Left lobe of liver (tissue), 2 donors: ENCODE measurements around the gene SFSWAP. TPM values are rescaled to one million over a fixed set of nuclear protein-coding genes. Genes with fewer than 3 reads are reported as not detected.
"Not testable (repeated sequence)": the region's sequence is repeated elsewhere in the genome, so short reads cannot be mapped to it uniquely, and the experiment has no call there.

Source experiments
- ATAC-seq: fragments of 200-7000 bp; cut with Tn5 transposase; one replicate; pipeline ENCODE4 v1.9.1; 2020; ENCODE audit warnings: mild to moderate bottlenecking, moderate library complexity
- DNase-seq: peaks from one replicate; pipeline ENCODE4 v3.0.0-alpha.2; 2020; ENCODE audit warnings: low spot score
- total RNA-seq: library from RNA; stranded (reverse); gene quantifications from one replicate; pipeline ENCODE4 v1.2.1, GENCODE V29; 2021
- donor health status: DM: no; HTN: no; CAD: no; lungs with moderate emphysema.
- donor health status: DM: no; HTN: yes; CAD: no.

SFSWAP gene
- total RNA-seq, 1 donor from 2014 or later = 15.7 TPM

DNA sequence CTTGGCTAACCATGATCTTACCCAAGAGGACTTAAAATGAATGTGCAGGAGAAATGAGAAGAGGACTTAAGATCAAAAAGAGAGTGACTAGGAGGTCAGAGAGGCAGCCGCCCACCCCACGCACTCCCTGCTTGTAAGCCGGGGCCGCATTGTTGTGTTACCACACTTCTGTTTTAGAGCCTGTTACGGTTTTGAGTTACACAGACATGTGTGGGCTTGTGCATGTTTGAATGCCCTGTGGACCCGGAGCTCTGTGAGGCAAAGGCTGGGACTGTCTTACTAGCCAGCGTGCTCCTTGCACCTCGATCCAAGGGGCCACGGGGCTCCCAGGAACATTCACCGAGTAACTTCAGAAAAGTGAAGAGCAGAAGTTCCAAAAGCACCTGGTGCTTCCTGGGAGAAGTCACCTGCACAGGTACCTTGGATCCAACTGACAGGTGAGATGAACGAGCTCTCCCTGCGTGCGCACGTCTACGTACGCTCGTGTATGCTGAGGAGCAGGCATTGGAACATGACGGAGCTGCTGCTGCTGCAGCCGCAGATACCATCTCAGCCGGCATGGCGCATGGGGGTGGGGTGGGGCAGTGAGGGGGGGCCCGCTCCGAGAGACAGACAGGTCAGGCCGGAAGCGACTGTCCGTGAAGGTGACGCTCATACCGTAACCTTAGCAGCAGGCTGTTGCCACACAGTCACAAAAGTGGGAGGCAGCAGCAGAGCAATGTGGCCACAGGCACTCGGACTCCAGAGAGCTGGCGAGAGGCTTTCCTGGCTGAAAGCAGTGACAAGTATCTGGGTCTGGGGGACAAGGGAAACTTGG, 23.7 kb downstream of the SFSWAP start:
- DNase-seq = peak; percentile 32
- no peak for ATAC-seq

DNA sequence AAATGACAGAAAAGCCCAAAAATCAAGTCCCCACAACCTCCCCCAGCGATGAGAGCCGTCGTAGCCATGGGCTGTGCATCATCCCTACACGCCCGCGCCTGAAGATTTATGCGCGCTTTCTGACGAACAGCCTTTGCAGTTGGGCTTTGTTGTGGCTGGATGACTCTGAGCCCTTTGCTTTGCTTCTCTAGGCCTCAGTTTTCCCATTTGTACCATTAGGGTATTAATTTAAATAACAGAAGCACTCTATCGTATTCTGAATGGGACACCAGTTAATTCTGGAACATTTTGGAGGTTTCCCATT, 24.2 kb downstream of the SFSWAP start:
- ATAC-seq (no peak), DNase-seq (no peak)

DNA sequence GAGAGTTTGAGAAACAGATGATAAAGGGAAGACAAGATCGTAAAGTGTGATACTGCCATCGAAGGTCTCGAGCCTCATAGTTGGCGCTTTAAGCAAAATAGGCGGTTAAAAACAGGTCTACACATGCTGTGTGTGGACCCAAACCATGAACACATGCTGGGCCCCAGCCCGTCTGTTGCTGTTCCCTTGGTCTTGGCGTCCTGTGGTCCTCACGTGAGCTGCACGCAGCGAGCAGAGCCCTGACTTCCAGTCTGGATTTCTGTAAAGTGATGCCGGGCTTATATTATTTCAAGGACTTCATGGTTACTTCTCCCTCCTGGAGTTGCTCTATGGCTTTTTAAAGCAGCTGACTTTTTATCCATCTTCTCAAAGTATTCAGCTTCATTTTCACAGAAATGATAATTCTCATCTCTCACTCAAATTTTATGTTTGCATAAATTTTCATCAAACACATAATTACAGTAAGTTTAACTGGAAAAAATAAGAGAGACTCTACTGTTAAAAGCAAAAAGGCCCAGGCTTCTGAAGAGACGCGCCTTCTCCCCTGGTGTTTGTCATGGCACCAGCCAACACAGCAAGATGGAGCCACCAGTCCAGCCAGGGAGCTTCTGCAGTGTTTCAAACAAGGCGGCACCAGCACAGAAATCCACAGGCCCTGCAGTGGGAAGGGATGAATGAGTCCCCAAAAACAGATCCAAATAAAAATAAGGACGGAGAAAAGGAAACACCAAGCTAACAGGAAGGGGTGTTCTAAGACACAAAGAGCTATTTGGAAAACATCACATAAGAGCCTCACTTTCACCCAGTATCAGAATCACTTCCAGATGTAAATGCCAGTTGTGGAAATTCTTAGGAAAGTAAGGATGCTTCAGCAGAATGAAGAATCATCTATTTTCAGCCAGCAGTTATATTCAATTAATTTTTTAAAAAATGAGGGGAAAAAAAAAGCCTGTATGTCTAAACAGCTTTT, 24.9 kb downstream of the SFSWAP start:
- ATAC-seq = no peak
- DNase-seq = peak; percentile 23

DNA sequence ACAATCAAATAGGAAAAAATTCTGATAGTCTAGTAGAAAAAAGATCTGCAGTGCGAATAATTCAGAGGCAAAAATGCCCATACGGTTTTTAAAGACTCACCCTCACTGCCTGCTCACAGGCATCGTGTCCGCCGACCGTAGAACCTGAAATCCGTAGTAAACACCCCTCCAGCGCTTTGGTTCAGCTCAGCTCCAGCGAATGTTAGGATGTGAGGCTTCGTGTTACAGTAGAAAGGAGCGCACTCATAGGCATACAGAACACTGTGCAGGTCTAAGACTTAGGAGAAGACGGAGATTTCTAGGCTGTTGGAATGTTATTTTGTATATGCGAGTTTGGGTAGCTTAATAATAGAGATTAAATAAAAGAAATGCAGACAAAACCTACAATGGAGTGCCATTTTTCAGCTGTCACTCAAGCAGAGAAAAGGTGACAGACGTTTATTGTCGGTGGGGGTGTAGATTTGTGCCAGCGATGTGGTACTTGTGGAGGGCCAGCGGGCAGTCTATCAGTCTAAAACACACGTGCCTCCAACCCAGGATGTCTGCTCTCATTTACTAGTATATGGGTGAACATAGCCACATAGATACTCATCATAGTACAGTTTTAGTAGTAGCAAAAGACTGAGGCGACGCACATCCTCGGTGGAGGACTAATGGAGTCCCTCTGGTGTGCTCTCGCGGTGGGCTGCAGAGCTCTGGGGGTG, 25.7 kb downstream of the SFSWAP start:
- DNase-seq (peak; percentile 18), ATAC-seq (no peak)

DNA sequence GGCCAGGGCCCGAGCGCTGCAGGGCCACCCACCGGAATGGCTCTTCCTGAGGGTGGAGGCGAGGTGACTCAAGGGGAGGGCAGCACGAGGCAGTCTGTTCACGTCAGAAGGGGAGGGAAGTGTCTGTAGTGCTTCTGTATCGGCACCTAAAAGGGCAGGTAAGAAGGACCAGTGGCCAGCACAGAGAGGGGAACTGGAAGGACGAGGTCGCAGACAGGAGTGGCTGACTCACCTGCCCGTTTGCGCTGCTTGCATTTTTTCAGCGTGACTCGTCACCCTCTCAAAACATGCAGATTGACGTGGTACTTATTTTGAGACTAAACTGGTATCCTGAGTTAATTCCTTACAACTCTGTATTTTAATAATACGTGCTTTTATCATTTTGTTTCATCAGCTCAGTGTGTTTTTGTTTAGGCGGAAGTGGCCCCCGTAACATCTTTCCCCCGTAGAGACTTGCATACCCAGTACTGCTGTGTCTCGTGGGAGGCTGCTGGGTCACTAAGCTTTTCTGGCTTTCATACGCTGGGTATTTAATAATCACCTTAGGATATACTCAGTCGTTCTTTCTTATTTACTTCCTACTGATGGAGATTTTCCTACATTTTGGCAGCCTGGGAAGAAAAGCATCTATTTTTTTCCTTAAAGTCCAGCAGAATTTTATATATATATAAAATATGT, 26.4 kb downstream of the SFSWAP start:
- no peak for ATAC-seq

DNA sequence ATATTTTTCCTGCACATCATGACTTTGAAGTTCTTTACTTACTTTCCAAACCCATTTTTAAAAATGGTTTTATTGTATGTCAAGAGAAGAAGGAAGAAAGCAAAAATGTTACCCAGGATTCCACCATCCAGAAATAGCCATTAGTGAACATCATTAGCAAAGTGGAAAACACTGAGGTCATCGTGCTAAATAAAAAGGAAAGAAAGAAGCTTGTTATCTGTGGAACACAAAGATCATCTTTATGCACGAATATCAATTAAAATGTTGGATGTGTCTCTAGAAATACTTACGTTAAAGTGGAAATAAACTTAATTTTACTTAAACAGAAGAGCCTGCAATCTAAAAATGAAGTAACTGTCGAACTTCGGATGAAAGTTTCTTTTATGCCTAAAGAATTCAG, 27.3 kb downstream of the SFSWAP start:
- no peak for DNase-seq
- no peak for ATAC-seq

More for the DNA sequence above, 26.4 kb downstream of the SFSWAP start:
- DNase-seq = peak; percentile 39

DNA sequence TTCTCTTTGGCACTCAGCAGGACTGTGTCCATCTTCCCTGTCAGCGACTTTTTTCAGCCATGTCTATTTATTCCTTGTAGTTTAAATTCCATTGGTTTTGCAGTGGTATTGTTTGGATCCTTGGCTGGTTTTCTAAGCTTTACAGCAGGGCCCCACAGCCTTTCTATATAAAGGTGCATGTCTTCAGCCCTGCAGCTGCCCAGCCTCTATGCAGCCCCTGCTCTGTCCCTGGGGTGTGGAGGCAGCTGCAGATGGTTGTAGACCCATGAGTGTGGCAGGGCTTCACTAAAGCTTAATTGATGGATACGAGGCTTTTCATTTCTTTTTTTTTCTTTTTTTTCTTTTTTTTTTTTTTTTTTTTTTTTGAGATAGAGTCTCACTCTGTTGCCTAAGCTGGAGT, 29.7 kb downstream of the SFSWAP start:
- no peak for DNase-seq
- no peak for ATAC-seq

DNA sequence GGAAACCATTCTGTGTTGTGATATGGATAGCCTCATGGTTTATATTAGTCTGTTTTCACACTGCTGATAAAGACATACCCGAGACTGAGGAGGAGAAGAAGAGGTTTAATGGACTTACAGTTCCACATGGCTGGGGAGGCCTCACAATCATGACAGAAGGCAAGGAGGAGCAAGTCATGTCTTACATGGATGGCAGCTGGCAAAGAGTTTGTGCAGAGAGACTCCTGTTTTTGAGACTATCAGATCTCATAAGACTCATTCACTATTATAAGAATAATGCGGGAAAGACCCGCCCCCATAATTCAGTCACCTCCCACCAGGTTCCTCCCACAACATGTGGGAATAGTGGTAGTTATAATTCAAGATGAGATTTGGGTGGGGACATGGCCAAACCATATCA, 31.9 kb downstream of the SFSWAP start:
- ATAC-seq = not testable (repeated sequence)

DNA sequence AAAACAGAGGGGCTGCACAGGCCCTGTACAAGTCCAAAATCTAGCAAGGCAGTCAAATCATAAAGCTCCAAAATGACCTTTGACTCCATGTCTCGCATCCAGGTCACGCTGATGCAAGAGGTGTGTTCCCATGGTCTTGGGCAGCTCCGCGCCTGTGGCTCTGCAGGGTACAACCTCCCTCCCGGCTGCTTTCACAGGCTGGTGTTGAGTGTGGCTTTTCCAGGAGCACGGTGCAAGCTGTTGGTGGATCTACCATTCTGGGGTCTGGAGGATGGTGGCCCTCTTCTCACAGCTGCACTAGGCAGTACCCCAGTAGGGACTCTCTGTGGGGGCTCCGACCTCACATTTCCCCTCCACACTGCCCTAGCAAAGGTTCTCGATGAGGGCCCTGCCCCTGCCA, 32.5 kb downstream of the SFSWAP start:
- DNase-seq = peak; percentile 53
- peak; percentile 69 for ATAC-seq

More for the DNA sequence above, 31.9 kb downstream of the SFSWAP start:
- not testable (repeated sequence) for DNase-seq

DNA sequence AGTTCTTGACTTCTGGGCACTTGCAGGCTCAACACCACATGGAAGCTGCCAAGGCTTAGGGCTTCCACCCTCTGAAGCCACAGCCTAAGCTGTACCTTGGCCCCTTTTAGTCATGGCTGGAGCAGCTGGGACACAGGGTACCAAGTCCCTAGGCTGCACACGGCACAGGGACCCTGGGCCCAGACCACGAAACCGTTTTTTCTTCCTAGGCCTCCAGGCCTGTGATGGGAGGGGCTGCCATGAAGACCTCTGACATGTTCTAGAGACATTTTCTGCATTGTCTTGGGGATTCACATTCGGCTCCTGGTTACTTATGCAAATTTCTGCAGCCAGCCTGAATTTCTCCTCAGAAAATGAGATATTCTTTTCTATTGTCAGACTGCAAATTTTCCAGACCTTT, 33.0 kb downstream of the SFSWAP start:
- not testable (repeated sequence) for DNase-seq, ATAC-seq

DNA sequence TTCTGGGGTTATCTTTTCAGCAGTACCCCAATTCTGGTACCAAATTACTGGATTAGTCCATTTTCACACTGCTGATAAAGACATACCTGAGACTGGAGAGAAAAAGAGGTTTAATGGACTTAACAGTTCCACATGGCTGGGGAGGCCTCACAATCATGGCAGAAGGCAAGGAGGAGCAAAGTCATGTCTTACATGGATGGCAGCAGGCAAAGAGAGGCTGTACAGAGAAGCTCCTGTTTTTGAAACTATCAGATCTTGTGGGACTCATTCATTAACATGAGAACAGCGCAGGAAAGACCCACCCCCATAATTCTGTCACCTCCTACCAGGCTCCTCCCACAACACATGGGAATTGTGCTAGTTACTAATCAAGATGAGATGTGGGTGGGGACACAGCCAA, 33.8 kb downstream of the SFSWAP start:
- not testable (repeated sequence) for ATAC-seq, DNase-seq

DNA sequence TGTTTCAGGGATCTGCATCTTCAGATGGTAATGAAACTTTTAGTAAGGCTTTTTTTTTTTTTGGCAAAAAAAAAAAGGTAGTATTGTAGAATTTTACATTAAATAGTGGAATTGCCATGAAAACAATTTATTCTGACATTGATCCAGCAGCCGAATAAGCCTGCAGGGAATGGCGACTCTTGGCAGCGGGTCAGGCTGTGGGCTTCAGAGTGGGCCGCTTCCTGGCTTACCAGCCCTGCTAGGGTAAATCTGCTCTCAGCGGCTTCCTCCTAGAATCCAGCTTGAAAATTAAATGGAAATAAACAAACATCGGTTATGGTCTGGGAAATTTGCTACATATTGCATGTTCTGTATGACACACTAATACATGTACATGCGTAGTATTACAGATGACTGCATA, 34.8 kb downstream of the SFSWAP start:
- ATAC-seq (no peak), DNase-seq (peak; percentile 5)

DNA sequence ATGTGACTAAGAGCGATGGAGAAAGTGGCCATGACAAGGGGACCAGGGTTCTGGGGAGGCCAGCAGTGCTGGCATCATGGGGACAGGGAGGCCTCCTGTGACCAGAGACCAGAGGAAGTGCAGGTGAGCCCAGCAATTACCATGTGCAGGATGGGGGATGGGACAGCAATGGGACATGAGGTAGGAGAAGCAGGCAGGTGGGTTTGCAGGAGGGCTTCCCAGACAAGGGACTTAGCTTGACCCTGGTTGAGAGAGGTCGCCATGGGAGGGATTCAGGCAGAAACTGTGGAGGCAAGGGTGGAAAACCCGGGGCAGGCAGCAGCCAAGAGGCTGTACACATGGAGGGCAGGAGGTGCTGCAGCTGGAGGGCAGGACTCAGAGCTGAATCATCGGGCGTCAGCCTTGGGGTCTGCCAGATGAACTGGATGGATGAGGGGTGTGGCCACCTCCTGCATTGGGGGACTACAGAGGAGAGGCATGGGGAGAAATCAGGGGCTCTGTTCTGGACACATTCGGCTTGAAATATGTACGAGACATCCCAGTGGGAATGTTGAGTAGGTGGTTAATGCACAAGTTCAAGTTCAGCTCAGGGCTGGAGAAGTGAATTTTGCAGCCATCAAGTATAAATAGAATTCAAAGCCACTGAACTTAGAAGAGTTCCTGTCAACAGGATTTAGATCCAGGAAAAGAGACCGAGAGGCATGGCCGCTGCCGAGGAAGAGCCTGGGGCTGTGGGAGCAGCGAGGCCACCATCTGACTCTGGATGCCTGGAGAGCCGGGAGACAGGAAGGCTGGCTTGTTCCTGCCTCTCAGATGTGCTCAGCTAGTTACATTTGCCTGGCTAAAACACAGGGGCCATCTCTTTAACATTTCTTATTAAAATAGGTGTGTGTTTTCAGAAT, 36.6 kb downstream of the SFSWAP start:
- DNase-seq = peak; percentile 28
- ATAC-seq = no peak

DNA sequence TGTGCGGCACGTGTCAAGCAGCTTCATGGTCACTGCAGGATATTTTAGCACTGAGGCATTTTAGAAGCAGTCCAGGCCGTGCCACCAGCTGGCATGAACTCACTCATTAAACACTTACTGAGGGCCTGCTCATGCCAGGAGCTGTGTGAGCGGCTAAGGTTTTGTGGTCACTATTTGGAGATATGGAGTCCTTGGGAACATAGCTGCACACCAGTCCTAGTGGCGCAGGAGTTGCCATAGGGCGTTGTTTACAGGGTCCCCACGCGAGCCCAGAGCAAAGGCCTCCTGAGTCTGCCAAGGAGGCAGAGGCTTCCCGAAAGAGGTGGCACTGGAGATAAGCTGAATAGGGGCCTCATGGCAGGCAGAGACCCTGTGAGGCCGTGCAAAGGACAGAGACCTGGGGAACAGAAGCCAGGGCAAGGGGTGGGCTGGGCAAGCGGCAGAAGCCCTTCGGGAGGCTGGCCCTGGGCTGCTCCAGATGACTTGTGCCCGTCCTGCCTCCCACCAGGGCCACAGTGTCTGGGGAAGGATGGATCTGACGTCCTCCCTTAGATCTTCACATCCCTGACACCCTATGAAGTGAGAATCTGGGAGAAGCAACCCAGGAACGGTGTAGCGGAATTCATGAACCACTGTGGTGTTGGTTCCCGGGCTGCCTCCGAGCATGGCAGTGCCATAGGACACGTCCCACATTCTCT, 38.9 kb downstream of the SFSWAP start:
- ATAC-seq (no peak), DNase-seq (no peak)

DNA sequence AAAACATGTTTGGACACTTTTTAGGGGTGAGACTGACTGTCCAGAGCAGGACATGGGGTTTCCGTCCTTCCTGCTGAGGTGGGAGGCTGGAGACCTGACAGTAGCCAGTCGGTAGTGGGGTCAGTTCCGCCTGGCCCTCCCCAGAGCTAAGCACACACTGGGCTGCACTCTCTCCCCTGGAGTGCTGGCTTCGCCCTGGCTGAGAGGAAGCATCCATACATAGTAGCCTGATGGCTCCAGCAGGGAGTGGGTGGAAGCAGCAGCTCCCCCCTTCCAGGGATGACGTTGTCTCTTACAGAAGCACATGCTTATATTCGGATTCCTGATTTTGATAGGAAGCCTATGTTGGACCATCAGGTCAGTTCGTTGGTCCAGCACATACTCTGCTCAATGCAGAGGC, 40.4 kb downstream of the SFSWAP start:
- ATAC-seq = no peak
- DNase-seq = no peak

DNA sequence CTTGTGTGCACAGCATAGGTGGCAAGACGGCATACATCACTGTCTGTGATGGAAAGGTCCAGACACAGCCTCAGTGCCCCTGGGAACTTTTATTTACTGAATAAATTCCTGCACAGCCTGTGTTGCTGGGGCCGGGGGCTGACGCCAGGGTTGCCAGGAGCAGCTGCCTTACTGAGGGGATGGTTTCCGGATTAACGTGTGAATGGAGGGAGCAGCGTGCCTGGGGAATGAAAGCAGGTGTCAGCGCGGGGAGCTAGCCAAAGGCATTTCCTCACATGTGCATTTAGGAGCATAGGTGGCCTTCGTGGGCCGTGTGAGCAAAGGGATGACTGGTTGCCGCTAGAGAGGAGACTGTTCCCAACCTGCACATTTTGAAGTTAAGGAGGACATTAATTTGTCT, 41.6 kb downstream of the SFSWAP start:
- ATAC-seq (no peak), DNase-seq (no peak)

DNA sequence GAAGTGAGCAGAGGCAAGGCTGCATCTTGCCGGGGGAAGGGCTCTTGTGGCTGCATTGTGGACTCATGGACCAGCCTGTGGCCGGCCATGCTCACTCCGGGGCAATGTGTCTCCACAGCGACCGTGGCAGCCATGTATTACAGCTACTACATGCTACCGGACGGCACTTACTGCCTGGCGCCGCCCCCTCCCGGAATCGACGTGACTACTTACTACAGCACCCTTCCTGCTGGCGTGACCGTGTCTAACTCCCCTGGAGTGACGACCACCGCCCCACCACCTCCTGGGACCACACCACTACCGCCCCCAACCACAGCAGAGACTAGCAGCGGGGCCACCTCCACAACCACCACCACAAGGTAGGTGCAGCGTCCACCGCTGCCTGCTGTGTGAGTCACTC, 42.1 kb downstream of the SFSWAP start:
- ATAC-seq (no peak), DNase-seq (no peak)

DNA sequence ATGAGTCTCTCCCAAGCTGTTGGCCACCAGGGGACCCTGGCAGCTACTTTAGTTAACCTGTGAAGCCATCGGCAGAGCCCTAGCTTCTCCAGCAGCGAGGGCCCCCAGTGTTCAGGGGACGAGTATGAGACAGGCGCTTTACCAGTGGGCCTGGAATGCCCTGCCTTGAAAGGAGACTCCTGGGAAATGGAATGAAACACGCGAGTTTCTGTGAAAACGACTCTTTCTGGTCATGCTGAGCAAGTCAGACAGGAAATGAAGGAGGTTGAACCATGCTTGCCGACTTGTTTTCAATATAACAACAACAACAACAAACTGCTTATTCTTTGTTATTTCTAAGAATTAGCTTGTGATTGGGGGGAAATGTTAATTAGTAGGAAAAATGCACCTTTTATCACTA, 42.9 kb downstream of the SFSWAP start:
- ATAC-seq = no peak
- no peak for DNase-seq

DNA sequence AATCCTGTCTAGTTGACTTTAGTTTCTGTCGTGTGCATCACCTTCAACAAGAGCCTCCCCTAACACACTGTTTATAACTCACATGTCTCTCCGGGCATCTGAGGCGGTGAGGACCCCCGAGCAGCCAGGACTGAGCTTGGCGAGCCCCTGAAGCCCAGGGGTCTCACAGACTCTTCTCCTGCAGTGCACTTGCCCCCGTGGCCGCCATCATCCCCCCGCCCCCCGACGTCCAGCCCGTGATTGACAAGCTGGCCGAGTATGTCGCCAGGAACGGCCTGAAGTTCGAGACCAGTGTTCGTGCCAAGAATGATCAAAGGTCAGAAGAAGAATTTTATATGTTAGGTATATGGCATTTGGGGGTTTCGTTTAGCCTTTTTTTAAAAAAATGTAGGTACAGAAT, 43.3 kb downstream of the SFSWAP start:
- ATAC-seq (no peak), DNase-seq (no peak)
